ENCODE data around the gene CD276.
"Not testable (repeated sequence)": the region's sequence is repeated elsewhere in the genome, so short reads cannot be mapped to it uniquely, and the experiment has no call there.

Gene CD276

GRCh38 chr15:73682600-73683090 lies 1.5 kb upstream of the CD276 start:
- H3K27ac ChIP-seq, result peak overlapping the region in 1 of 21 experiments; percentile 32
- no peak overlapping the region for H3K4me3 ChIP-seq

GRCh38 chr15:73683257-73683776 lies 866 bp upstream of the CD276 start:
- peak overlapping the region in 11 of 21 experiments; percentile 7 to 94 (median 91) for H3K27ac ChIP-seq
- peak overlapping the region in 2 of 7 experiments; percentile 73 to 80 for H3K4me3 ChIP-seq

- H3K4me3 ChIP-seq, result peak overlapping the region; percentile 55 to 81 (median 77)
- H3K27ac ChIP-seq, result peak overlapping the region; percentile 63 to 95 (median 90)
Observed at GRCh38 chr15:73684581-73685455, 635 bp downstream of the CD276 start.

- H3K4me3 ChIP-seq, result peak overlapping the region in 4 of 7 experiments; percentile 2 to 81 (median 78)
- H3K27ac ChIP-seq, result peak overlapping the region in 14 of 21 experiments; percentile 19 to 95 (median 91)
Observed at GRCh38 chr15:73685981-73686380, 1.8 kb downstream of the CD276 start.

- Histone ChIP-seq H3K4me3 (peak overlapping the region in 1 of 7 experiments; percentile 77), H3K27ac (peak overlapping the region in 13 of 21 experiments; percentile 11 to 94 (median 57))
Observed at GRCh38 chr15:73686781-73687256, 2.6 kb downstream of the CD276 start.

GRCh38 chr15:73687351-73687750 lies 3.2 kb downstream of the CD276 start:
- H3K4me3 ChIP-seq, result no peak overlapping the region
- H3K27ac ChIP-seq, result peak overlapping the region in 13 of 21 experiments; percentile 11 to 94 (median 55)

GRCh38 chr15:73688455-73688854 lies 4.3 kb downstream of the CD276 start:
- H3K27ac ChIP-seq, result peak overlapping the region in 13 of 21 experiments; percentile 6 to 94 (median 55)
- H3K4me3 ChIP-seq, result no peak overlapping the region

GRCh38 chr15:73691396-73691795 lies 7.2 kb downstream of the CD276 start:
- peak overlapping the region in 1 of 21 experiments; percentile 54 for H3K27ac ChIP-seq
- H3K4me3 ChIP-seq, result no peak overlapping the region

GRCh38 chr15:73694419-73694818 lies 10.2 kb downstream of the CD276 start:
- no peak overlapping the region for H3K27ac ChIP-seq
- H3K4me3 ChIP-seq, result no peak overlapping the region

GRCh38 chr15:73695773-73696640 lies 11.8 kb downstream of the CD276 start:
- no peak overlapping the region for H3K4me3 ChIP-seq
- H3K27ac ChIP-seq, result peak overlapping the region in 15 of 21 experiments; percentile 5 to 76 (median 45)

GRCh38 chr15:73696641-73697001 lies 12.4 kb downstream of the CD276 start:
- Histone ChIP-seq H3K4me3 (no peak overlapping the region), H3K27ac (peak overlapping the region in 15 of 21 experiments; percentile 5 to 76 (median 54))

- H3K4me3 ChIP-seq, result no peak overlapping the region
- H3K27ac ChIP-seq, result peak overlapping the region in 14 of 21 experiments; percentile 5 to 76 (median 56)
Observed at GRCh38 chr15:73697033-73697467, 12.9 kb downstream of the CD276 start.

GRCh38 chr15:73699249-73700040 lies 15.3 kb downstream of the CD276 start:
- H3K27ac ChIP-seq, result no peak overlapping the region
- no peak overlapping the region for H3K4me3 ChIP-seq

- Histone ChIP-seq H3K4me3 (no peak overlapping the region), H3K27ac (no peak overlapping the region)
Observed at GRCh38 chr15:73700041-73700842, 16.1 kb downstream of the CD276 start.

- not testable (repeated sequence) for H3K4me3 ChIP-seq, H3K27ac ChIP-seq
Observed at GRCh38 chr15:73702311-73703239, 18.4 kb downstream of the CD276 start.

GRCh38 chr15:73703601-73704000 lies 19.4 kb downstream of the CD276 start:
- not testable (repeated sequence) for H3K27ac ChIP-seq, H3K4me3 ChIP-seq
